ENCODE measurements around the gene SORCS3. TPM values are rescaled to one million over a fixed set of nuclear protein-coding genes. Genes with fewer than 3 reads are reported as not detected.
A peak's percentile ranks its signal among the peaks of the same experiment; 100 is the strongest.

The SORCS3 gene
- total RNA-seq, 1 donor from 2014 or later = not detected

DNA sequence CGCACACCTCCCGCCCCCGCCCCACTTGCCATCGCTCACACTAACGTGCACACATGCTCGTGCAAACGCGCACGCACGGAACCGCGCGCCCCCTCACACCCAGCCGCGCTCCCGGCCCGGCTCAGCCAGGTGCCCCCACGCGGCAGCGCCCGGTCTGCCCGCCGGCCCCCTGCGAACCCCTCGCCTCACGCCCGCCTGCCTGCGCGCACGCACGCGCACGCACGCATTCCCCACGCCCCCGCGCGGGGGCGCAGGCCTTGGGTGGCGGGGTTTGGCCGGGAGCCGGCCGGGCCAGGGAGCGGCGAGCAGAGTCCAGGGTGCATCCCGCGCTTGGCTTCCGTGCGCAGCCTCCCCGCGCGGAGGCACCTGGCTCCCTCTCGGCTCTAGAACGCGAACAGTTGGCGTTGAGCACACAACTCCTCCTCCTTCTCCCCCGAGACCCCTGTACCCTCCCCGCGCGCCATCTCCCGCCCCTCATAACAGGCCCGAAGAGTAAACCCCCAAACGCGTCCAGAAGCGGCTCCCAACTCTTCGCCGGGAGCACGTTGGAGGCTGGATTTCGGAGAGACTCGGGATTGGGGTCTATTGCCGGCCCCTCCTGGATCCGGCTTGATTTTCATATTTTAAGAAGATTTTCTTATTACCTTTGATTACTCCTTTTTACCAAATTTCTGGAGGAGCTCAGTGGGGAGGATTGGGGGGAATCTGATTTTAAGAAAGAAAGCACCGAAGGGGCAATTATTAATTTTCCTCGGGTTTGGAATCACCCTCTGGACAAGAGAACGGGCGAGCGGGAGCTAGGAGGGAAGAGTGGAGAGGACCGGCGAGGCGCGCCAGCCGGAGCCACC lies 527 bp upstream of the SORCS3 start:
- Histone ChIP-seq H3K27me3 (ENCODE audit: low read depth) (peaks cover 80% of the 10 kb centered on the region), H3K9me3 (no peaks in the 10 kb centered on the region), H3K27ac (no peak overlapping the region), H3K4me3 (no peak overlapping the region), H3K4me1 (peaks cover 10% of the 10 kb centered on the region), H3K36me3 (no peaks in the 10 kb centered on the region)
- intact Hi-C loops (cut with DNase I) = no loop called here
- ATAC-seq = no peak
- TF ChIP-seq, protein P1, sequence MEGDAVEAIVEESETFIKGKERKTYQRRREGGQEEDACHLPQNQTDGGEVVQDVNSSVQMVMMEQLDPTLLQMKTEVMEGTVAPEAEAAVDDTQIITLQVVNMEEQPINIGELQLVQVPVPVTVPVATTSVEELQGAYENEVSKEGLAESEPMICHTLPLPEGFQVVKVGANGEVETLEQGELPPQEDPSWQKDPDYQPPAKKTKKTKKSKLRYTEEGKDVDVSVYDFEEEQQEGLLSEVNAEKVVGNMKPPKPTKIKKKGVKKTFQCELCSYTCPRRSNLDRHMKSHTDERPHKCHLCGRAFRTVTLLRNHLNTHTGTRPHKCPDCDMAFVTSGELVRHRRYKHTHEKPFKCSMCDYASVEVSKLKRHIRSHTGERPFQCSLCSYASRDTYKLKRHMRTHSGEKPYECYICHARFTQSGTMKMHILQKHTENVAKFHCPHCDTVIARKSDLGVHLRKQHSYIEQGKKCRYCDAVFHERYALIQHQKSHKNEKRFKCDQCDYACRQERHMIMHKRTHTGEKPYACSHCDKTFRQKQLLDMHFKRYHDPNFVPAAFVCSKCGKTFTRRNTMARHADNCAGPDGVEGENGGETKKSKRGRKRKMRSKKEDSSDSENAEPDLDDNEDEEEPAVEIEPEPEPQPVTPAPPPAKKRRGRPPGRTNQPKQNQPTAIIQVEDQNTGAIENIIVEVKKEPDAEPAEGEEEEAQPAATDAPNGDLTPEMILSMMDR (IDR thresholded peaks at IDR 0.05) = no peak
- no peak for DNase-seq

DNA sequence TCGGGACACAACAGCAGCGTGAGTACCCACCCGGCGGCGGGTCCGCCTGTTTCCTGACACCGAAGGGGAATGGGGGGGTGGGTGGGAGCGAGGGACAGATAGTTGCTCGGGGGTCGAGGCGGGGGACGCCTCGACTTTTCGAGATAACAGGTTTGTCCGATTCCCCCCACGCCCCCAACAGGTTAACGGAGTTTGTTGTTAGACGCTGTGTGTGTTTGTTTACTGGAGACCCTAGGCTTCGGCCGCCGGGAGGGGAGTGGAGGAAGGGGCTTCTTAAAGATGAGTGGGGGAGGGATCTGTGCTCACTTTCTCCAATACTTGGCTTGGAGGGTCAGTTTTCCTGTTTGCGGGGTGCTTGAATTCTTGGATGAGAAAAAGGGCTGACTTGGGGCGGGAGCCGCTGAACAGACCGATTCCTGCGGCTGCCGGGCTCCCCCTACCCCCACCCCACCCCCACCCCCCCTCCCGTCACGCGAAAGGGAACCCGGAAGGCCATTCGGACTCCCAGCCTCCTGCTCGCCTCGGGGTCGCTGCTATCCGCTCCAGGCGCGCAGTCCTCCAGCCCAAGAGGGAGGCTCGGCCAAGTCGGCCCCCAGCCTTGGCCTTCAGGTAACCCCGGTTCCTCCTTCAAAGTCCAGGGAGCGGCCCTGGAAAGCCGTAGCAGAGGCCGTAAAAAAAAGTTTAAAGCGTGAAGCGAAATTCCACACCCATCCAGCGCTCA lies 1.0 kb downstream of the SORCS3 start:
- TF ChIP-seq, protein P1 (IDR thresholded peaks at IDR 0.05) = no peak
- Histone ChIP-seq H3K4me3 (no peak overlapping the region), H3K27me3 (ENCODE audit: low read depth) (peaks cover 89% of the 10 kb centered on the region)

DNA sequence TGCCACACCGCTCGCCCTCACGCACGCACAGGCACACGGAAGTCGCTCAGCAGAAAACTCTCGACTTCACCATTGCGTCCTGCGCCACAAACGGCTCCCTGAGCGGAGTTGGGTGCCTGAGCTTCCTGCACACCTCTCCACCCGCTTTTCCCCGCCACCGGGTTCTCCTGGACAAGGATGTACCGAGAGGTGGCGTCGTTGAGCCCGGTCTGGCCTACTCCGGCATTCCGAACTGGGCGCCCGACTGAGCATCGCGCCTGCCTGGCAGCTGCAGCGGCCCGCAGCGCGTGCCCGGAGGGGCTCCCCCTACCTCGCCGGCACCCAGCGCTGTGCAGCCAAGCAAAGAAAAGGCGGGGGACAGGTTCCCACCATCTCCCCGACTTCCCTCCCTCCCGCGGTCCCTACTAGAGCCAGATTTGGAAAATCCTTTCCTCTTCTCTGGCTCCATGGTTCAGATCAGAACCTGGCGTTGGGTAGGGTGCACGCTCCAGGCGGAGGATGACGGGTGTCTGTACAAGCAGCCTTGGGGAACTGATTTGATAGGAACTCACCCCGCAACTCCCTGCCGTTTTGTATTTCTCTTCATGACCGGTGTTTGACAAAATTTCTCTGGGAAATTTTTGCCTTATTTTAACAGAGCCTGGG lies 1.7 kb downstream of the SORCS3 start:
- intact Hi-C loops (cut with DNase I) = no loop called here
- no peaks in the 10 kb centered on the region for H3K9me3 ChIP-seq
- TF ChIP-seq, protein P1 (IDR thresholded peaks at IDR 0.05) = no peak
- H3K27me3 ChIP-seq (ENCODE audit: low read depth) = peaks cover 83% of the 10 kb centered on the region
- H3K4me3 ChIP-seq = no peak overlapping the region
- H3K27ac ChIP-seq = no peak overlapping the region
- DNase-seq (peak; percentile 48), ATAC-seq (peak in 1 of 2 donors; percentile 39)
- H3K36me3 ChIP-seq = no peaks in the 10 kb centered on the region
- peaks cover 10% of the 10 kb centered on the region for H3K4me1 ChIP-seq

More for the DNA sequence above, 1.0 kb downstream of the SORCS3 start:
- intact Hi-C loops (cut with DNase I) = no loop called here
- no peak overlapping the region for H3K27ac ChIP-seq
- no peaks in the 10 kb centered on the region for H3K9me3 ChIP-seq
- H3K4me1 ChIP-seq = peaks cover 10% of the 10 kb centered on the region
- H3K36me3 ChIP-seq = no peaks in the 10 kb centered on the region
- DNase-seq (no peak), ATAC-seq (no peak)

DNA sequence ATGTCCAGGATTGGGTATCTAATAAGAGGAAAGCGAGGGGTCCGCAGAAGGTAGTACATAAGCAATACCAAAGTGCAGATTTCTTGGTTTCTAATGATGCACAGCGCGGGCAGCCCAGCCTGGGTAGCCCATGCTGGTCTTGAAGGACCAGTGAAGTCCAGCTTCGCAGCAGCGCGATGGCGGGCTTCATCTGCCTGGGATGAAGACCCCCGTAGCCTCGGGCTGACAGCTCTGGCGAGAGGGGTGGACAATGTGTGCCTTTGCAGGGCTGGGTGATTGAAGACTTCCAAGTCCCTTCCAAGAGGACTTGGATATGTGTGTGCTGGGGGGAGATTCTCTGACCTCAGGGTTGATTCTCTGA lies 2.2 kb downstream of the SORCS3 start:
- intact Hi-C loops (cut with DNase I) = no loop called here
- peaks cover 80% of the 10 kb centered on the region for H3K27me3 ChIP-seq (ENCODE audit: low read depth)
- H3K27ac ChIP-seq = no peak overlapping the region
- H3K4me3 ChIP-seq = no peak overlapping the region
- TF ChIP-seq, protein P1 (IDR thresholded peaks at IDR 0.05) = no peak
- peaks cover 10% of the 10 kb centered on the region for H3K4me1 ChIP-seq
- ATAC-seq (no peak), DNase-seq (no peak)
- no peaks in the 10 kb centered on the region for H3K9me3 ChIP-seq
- H3K36me3 ChIP-seq = no peaks in the 10 kb centered on the region

DNA sequence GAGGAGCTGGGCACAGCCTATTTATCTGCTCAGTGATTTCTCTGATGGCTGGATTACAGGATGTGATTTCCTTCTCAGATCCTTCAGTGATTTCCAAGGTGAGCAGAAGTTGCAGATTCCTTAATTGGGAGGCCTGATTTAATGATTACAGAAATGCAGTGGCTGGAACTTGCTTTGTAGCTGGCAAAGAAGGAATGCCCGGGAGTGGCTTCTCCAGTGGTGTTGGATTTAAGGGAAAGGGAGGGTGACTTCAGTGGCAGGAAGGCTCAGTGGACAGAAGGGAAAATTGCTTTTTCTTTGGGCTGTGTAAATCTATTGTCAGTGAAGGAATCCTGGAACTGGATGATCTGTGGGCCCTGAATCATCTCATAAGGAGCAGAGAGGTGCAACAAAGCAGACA lies 5.1 kb downstream of the SORCS3 start:
- TF ChIP-seq, protein P1 (IDR thresholded peaks at IDR 0.05) = no peak
- no peak overlapping the region for H3K4me3 ChIP-seq
- ATAC-seq (no peak), DNase-seq (no peak)
- no peak overlapping the region for H3K27ac ChIP-seq
- intact Hi-C loops (cut with DNase I) = no loop called here
- H3K4me1 ChIP-seq = peaks cover 10% of the 10 kb centered on the region
- H3K27me3 ChIP-seq (ENCODE audit: low read depth) = peaks cover 51% of the 10 kb centered on the region
- H3K9me3 ChIP-seq = no peaks in the 10 kb centered on the region
- H3K36me3 ChIP-seq = no peaks in the 10 kb centered on the region

Measured in lower lobe of right lung (tissue), 2 donors.